Activated CD4-positive, alpha-beta T cell treated with anti-CD3 and anti-CD28 coated beads for 48 hours (primary cell): ENCODE measurements around the gene ASIP.
A peak's percentile ranks its signal among the peaks of the same experiment; 100 is the strongest.
"Not testable (repeated sequence)": the region's sequence is repeated elsewhere in the genome, so short reads cannot be mapped to it uniquely, and the experiment has no call there.

ENCODE experiments used
- DNase-seq: peaks from one replicate; pipeline ENCODE4 v3.0.0-alpha.2; 2020

The ASIP gene

GRCh38 chr20:34290471-34290870, 49.2 kb downstream of the ASIP start:
- no peak for DNase-seq

GRCh38 chr20:34292496-34292895, 51.3 kb downstream of the ASIP start:
- DNase-seq, result no peak

- no peak for DNase-seq
Observed at GRCh38 chr20:34293119-34293518, 51.9 kb downstream of the ASIP start.

- DNase-seq, result no peak
Observed at GRCh38 chr20:34293589-34293988, 52.4 kb downstream of the ASIP start.

GRCh38 chr20:34294563-34294962, 53.3 kb downstream of the ASIP start:
- no peak for DNase-seq

- no peak for DNase-seq
Observed at GRCh38 chr20:34295284-34295683, 54.1 kb downstream of the ASIP start.

GRCh38 chr20:34296468-34296867, 55.2 kb downstream of the ASIP start:
- no peak for DNase-seq

GRCh38 chr20:34298294-34298784, 57.1 kb downstream of the ASIP start:
- DNase-seq, result not testable (repeated sequence)

GRCh38 chr20:34299556-34300255, 58.5 kb downstream of the ASIP start:
- DNase-seq, result no peak

GRCh38 chr20:34300256-34300806, 59.1 kb downstream of the ASIP start:
- no peak for DNase-seq

GRCh38 chr20:34300809-34301586, 59.8 kb downstream of the ASIP start:
- DNase-seq, result no peak

- peak; percentile 36 for DNase-seq
Observed at GRCh38 chr20:34301587-34302311, 60.5 kb downstream of the ASIP start.

- no peak for DNase-seq
Observed at GRCh38 chr20:34302312-34302722, 61.1 kb downstream of the ASIP start.

GRCh38 chr20:34302723-34303533, 61.7 kb downstream of the ASIP start, which contains the start of gene AHCY:
Gene AHCY, minus strand, starts transcription at chr20:34303355. Its CDS starts 85 bp downstream, at chr20:34303270.
- DNase-seq, result peak; percentile 98

- no peak for DNase-seq
Observed at GRCh38 chr20:34305333-34306230, 64.4 kb downstream of the ASIP start.

- no peak for DNase-seq
Observed at GRCh38 chr20:34309691-34310090, 68.5 kb downstream of the ASIP start.

- DNase-seq, result no peak
Observed at GRCh38 chr20:34310481-34311117, 69.4 kb downstream of the ASIP start.

- DNase-seq, result no peak
Observed at GRCh38 chr20:34311118-34312023, 70.1 kb downstream of the ASIP start.

- no peak for DNase-seq
Observed at GRCh38 chr20:34312024-34312460, 70.8 kb downstream of the ASIP start.
